ENCODE measurements around the gene VSTM2L.

GRCh38 chr20:37914367-37914671, 11.4 kb downstream of the VSTM2L start:
- TF ChIP-seq, protein P1, sequence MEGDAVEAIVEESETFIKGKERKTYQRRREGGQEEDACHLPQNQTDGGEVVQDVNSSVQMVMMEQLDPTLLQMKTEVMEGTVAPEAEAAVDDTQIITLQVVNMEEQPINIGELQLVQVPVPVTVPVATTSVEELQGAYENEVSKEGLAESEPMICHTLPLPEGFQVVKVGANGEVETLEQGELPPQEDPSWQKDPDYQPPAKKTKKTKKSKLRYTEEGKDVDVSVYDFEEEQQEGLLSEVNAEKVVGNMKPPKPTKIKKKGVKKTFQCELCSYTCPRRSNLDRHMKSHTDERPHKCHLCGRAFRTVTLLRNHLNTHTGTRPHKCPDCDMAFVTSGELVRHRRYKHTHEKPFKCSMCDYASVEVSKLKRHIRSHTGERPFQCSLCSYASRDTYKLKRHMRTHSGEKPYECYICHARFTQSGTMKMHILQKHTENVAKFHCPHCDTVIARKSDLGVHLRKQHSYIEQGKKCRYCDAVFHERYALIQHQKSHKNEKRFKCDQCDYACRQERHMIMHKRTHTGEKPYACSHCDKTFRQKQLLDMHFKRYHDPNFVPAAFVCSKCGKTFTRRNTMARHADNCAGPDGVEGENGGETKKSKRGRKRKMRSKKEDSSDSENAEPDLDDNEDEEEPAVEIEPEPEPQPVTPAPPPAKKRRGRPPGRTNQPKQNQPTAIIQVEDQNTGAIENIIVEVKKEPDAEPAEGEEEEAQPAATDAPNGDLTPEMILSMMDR (optimal IDR thresholded peaks at IDR 0.05 in 1 of 3, IDR thresholded peaks at IDR 0.05 in 1 of 3, conservative IDR thresholded peaks at IDR 0.05 in 1 of 3; ENCODE audit: extremely low read depth in 1 of 3, insufficient read depth in 2 of 3, low read length in 3 of 3): no peak
- no peak for TF ChIP-seq EZH2 (IDR thresholded peaks at IDR 0.05; ENCODE audit: low read length)
